Thyroid gland (tissue), 4 donors: ENCODE measurements around the gene ACADVL. TPM values are rescaled to one million over a fixed set of nuclear protein-coding genes. Genes with fewer than 3 reads are reported as not detected.

ENCODE experiments used
- DNase-seq, 2 donors: peaks; one replicate each; pipeline ENCODE4 v3.0.0-alpha.2; 2019
- H3K27ac ChIP-seq, 3 donors: fragments of 200-600 bp; sonication (generic); 1 replicate in 2 of 3; 2 replicates in 1 of 3; pipeline ENCODE4 v1.5.1; 2016 to 2019; ENCODE audit warnings: mild to moderate bottlenecking in 1 of 3, moderate library complexity in 1 of 3
- H3K27me3 ChIP-seq: fragments of 200-600 bp; sonication (generic); one replicate; pipeline ENCODE4 v1.5.1; 2019
- H3K36me3 ChIP-seq, 2 donors: fragments of 200-600 bp; sonication (generic); one replicate each; pipeline ENCODE4 v1.5.1; 2016 to 2019
- H3K4me1 ChIP-seq, 2 donors: fragments of 200-600 bp; sonication (generic); one replicate each; pipeline ENCODE4 v1.5.1; 2017 to 2019
- H3K4me3 ChIP-seq, 3 donors: fragments of 200-600 bp; sonication (generic); replicated peaks in 1 of 3; 1 replicate in 2 of 3; 2 replicates in 1 of 3; pipeline ENCODE4 v1.5.1; 2016; ENCODE audit warnings: mild to moderate bottlenecking in 1 of 3
- H3K9me3 ChIP-seq: fragments of 200-600 bp; sonication (generic); one replicate; pipeline ENCODE4 v1.5.1; 2017
- CTCF ChIP-seq, 6 experiments: fragments of 200-600 bp in 3 of 6; fragments of 450-650 bp in 3 of 6; sonication (generic) in 3 of 6; IDR thresholded peaks; one replicate each; pipeline ENCODE4 v1.5.1; 2016 to 2019; ENCODE audit warnings: antibody characterized with exemption in 6 of 6, mild to moderate bottlenecking in 2 of 6, inconsistent platforms in 1 of 6, moderate library complexity in 1 of 6
- POLR2A ChIP-seq, 2 donors: fragments of 450-650 bp; IDR thresholded peaks; one replicate each; pipeline ENCODE4 v1.6.1; 2017; ENCODE audit warnings: antibody characterized with exemption in 2 of 2, mild to moderate bottlenecking in 2 of 2, moderate library complexity in 1 of 2
- WGBS, 2 donors: methylation state at CpG; one replicate each; pipeline ENCODE4 v1.1.5; 2017; 5-methylcytosine and 5-hydroxymethylcytosine counted together
- intact Hi-C: fragments of 100-400 bp; cut with DNase I; formaldehyde crosslinking; loops from one replicate; pipeline ENCODE4 v1.15.1; 2023
- total RNA-seq, 4 donors: library from RNA; depleted of rRNA; stranded (reverse); fragments of >200 nt; gene quantifications; one replicate each; pipeline ENCODE4 v1.2.3, GENCODE V29; 2016

The ACADVL gene
- total RNA-seq, 4 donors from 2014 or later: 581 to 1,743 (median 795) TPM

GRCh38 chr17:7235693-7236665 is 16.2 kb downstream of the ACADVL start:
- Histone ChIP-seq H3K36me3 (peaks cover 7 to 17% of the 10 kb centered on the region in 2 donors), H3K27ac (no peak overlapping the region), H3K4me1 (peaks cover 32 to 48% of the 10 kb centered on the region in 2 donors), H3K4me3 (no peak overlapping the region), H3K27me3 (no peaks in the 10 kb centered on the region), H3K9me3 (no peaks in the 10 kb centered on the region)
- 82 to 88% methylated on average over 22 of the region's 22 CpGs for WGBS, 2 donors
- no peak for TF ChIP-seq CTCF (IDR thresholded peaks at IDR 0.05)
- no peak for TF ChIP-seq POLR2A (IDR thresholded peaks at IDR 0.05)
- intact Hi-C loops: no loop called here
- DNase-seq: no peak

GRCh38 chr17:7236808-7237207 is 17.1 kb downstream of the ACADVL start:
- H3K4me3 ChIP-seq: no peak overlapping the region
- no peak for TF ChIP-seq POLR2A (IDR thresholded peaks at IDR 0.05)
- no peaks in the 10 kb centered on the region for H3K27me3 ChIP-seq
- H3K9me3 ChIP-seq: no peaks in the 10 kb centered on the region
- peaks cover 35 to 52% of the 10 kb centered on the region in 2 donors for H3K4me1 ChIP-seq
- DNase-seq: no peak
- 89% methylated on average over 6 of the region's 6 CpGs for WGBS, 2 donors
- intact Hi-C loops: no loop called here
- peaks cover 7 to 17% of the 10 kb centered on the region in 2 donors for H3K36me3 ChIP-seq
- peak overlapping the region in 1 of 3 donors; percentile 74 for H3K27ac ChIP-seq

DNA sequence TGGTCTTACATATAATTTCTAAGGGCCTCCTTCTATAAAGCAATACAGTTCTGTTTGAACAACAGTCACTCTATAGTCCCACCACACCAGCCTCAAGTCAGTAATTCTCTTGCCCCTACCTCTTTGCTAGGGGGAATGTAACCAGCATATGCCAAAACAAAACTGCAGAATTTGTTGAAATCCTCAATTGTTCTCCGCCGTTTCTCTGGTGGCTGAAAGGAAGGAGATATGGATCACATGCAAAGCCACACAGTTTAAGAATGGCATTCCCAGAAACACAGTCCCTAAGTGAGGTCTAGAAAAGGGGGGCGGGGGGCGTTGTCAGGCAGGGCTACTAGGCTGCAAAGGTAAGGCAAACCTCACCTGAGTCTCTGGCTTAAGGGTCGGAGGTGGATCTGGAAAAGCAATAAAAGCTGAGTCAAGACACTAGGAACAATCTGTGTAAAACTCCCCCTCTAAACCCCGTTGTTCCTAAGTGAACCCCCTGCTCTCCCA is 17.6 kb downstream of the ACADVL start:
- WGBS, 2 donors: 25 to 35% methylated on average over 6 of the region's 6 CpGs
- TF ChIP-seq POLR2A (IDR thresholded peaks at IDR 0.05) (no peak), CTCF (IDR thresholded peaks at IDR 0.05) (no peak)
- H3K36me3 ChIP-seq: peaks cover 7 to 17% of the 10 kb centered on the region in 2 donors
- no peaks in the 10 kb centered on the region for H3K27me3 ChIP-seq
- no peaks in the 10 kb centered on the region for H3K9me3 ChIP-seq
- DNase-seq: no peak
- H3K4me3 ChIP-seq: peak overlapping the region; percentile 48 to 100 (median 62)
- peak overlapping the region; percentile 73 to 96 (median 74) for H3K27ac ChIP-seq
- H3K4me1 ChIP-seq: peaks cover 32 to 47% of the 10 kb centered on the region in 2 donors
- intact Hi-C loops: no loop called here

GRCh38 chr17:7237761-7238419 is 18.2 kb downstream of the ACADVL start:
- Histone ChIP-seq H3K36me3 (peaks cover 7 to 17% of the 10 kb centered on the region in 2 donors), H3K27me3 (no peaks in the 10 kb centered on the region), H3K4me1 (peaks cover 29 to 41% of the 10 kb centered on the region in 2 donors), H3K4me3 (peak overlapping the region; percentile 48 to 100 (median 62)), H3K9me3 (no peaks in the 10 kb centered on the region), H3K27ac (peak overlapping the region; percentile 73 to 96 (median 74))
- 0 to 1% methylated on average over 2 to 15 of the region's 73 CpGs for WGBS, 2 donors
- intact Hi-C loops: no loop called here
- no peak for TF ChIP-seq CTCF (IDR thresholded peaks at IDR 0.05)
- no peak for TF ChIP-seq POLR2A (IDR thresholded peaks at IDR 0.05)
- DNase-seq: peak; percentile 78 to 85

DNA sequence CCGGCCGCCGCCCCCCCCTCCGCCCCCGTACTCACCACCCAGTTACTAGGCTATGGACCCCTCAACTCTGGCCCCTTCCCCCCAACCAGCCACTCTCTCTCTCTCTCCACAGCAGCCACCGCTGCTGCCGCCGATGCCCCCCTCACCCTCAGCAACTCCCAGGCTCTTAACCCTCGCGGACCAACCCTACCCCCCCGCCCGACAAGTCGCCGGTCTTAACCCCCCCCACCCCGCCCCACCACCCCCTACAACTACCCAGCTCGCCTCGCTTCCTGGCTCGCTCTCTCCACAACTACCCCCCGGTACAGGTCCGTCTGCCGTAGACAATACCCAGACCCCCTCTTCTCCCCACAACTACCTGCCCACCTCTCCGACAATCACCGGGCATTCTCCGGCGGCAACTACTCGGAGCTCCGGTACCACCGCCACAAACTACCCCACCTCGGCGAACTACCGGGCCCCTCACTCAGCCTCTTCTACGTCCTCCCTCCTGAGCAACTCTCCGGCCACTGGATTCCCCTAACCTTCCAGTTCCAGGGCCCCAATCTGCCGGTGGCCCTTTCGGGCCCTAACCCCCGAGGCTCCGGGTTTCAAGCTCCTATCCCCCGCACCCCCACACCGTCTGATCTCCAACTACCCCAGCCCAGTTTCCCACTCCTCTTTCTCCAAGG is 18.8 kb downstream of the ACADVL start:
- Histone ChIP-seq H3K9me3 (no peaks in the 10 kb centered on the region), H3K4me3 (peak overlapping the region; percentile 92 to 100 (median 99)), H3K27me3 (no peaks in the 10 kb centered on the region), H3K27ac (peak overlapping the region; percentile 73 to 96 (median 74)), H3K4me1 (peaks cover 24 to 38% of the 10 kb centered on the region in 2 donors), H3K36me3 (peaks cover 7 to 17% of the 10 kb centered on the region in 2 donors)
- intact Hi-C loops: no loop called here
- peak; percentile 25 to 46 for DNase-seq
- TF ChIP-seq POLR2A (IDR thresholded peaks at IDR 0.05): no peak
- TF ChIP-seq CTCF (IDR thresholded peaks at IDR 0.05): no peak
- 1% methylated on average over 35 to 37 of the region's 39 CpGs for WGBS, 2 donors
